LNCAP (cell line): ENCODE measurements around the gene ZNF236.

ENCODE experiments used
- TF ChIP-seq, protein P1 (sequence below): fragments of 450-650 bp; IDR thresholded peaks from 2 replicates; pipeline ENCODE4 v1.5.1; 2017; ENCODE audit warnings: mild to moderate bottlenecking

The ZNF236 gene

DNA sequence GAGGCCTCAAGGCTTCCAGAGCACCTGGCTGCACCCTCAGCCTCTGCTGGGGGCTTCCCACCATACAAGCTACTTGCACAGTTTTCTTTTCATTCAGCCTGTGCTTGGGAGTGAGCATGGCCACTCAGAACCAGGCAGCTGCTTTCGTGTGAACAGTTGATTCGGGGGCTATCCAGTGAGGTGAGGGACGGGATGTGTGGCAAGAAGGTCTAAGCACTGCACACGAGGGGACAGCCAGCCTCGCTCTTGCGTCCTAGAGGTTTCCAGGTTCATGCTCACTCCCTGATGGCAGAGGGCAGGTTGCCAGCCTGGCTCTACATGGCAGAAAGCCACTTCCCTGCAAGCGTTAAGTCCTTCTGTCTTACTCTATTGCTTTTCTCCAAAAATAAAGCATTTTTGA lies 164.0 kb downstream of the ZNF236 start:
- TF ChIP-seq, protein P1, sequence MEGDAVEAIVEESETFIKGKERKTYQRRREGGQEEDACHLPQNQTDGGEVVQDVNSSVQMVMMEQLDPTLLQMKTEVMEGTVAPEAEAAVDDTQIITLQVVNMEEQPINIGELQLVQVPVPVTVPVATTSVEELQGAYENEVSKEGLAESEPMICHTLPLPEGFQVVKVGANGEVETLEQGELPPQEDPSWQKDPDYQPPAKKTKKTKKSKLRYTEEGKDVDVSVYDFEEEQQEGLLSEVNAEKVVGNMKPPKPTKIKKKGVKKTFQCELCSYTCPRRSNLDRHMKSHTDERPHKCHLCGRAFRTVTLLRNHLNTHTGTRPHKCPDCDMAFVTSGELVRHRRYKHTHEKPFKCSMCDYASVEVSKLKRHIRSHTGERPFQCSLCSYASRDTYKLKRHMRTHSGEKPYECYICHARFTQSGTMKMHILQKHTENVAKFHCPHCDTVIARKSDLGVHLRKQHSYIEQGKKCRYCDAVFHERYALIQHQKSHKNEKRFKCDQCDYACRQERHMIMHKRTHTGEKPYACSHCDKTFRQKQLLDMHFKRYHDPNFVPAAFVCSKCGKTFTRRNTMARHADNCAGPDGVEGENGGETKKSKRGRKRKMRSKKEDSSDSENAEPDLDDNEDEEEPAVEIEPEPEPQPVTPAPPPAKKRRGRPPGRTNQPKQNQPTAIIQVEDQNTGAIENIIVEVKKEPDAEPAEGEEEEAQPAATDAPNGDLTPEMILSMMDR = no peak

DNA sequence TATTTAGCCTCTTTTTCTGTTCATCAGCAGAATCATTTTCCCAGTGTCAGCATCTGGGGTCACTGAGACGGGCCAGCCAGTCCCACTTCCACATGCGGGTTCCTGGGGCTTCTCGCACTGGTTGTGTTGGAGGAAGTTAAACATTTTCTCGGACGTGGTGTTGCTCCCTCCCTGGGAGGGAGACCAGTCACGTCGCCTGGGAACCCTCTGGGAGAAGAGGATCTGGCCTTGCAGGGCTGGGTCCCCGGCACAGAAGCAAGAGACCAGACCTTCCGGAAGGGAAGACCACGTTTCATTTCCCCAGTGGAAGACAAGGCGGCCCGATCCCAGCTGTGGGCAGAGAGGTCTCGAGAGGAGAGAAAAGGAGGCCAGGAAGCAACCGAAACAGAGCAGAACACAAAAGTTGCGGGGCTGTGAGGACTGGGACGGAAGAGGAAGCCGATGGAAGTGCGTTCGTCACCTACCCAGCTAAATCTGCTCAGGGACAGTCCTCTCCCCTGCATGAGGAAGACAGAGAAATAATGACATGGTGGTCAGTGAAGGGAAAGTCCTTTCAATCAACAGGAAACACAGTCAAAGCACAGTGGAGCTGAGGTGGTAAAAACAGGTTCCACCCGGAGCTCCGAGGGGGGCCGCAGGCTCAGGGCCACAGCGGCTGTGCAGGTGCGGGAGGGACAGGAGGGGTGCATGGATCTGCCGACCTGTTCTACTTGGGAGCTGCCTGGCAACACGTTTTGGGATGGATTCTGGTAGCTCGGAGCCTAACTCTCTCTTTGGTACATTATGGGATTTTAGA lies 165.9 kb downstream of the ZNF236 start:
- TF ChIP-seq, protein P1 = no peak

DNA sequence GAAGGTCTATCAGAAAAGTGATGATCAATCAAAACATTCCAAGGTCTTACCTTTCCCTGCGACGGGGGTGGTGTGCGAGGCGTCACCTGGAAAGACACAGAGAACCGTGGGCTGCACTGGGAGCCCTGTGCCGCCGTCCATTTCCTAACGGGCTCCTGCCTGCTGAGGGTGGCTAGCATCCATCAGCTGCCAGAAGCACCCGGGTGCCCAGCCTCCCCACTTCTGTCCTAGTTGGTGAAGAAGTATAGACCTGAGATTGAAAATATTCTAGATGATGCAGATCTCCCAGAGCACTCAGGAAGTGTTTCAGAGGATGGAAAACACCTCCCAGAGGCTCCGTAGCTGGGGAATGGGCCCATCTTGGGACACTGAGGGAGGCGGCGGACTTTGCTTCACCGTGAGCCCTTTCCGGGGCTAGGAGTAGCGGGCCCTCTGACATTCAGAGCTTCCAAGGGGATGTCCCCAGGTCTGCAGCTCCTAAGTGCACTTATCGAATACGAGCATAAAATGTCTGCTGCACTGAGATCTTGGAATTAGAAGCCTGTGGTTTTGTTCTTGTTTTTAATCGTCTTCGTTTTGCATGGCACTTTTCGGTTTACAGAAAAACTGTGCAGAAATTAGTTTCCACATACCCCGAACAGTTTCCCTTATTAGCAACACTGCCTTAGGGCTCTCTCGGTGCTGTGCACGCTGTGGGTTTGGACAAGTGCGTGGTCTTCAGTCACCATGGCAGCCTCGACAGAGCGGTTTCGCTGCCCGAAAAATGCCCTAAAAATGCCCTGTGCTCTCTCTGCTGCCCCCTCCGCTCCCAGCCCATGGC lies 166.7 kb downstream of the ZNF236 start:
- TF ChIP-seq, protein P1 = no peak

DNA sequence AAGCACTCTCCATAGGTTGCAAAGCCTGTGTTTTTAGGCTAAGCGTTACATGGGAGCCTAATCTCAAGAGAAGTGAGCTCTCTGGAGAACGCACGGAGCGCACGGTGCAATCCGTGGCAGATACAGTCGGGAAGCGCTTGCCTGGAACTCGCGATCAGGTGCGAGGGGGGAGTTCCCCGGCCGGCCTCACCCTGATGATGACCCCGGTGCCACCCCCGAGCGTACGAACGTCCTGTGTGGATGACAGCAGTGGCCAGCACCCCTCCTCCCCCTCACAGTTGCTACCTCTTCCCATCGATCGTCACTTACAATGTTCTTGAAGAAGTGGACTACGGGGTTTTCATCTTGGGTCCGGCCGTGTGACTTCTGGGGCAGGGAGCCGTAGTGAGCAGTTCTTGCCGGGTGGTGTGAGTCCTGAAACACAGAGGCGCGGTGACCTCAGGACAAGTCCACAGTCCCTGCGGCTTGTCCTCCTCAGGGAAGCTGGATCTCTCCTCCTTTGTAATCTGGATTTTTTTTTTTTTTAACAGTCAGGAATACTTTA lies 167.4 kb downstream of the ZNF236 start:
- TF ChIP-seq, protein P1 = no peak

DNA sequence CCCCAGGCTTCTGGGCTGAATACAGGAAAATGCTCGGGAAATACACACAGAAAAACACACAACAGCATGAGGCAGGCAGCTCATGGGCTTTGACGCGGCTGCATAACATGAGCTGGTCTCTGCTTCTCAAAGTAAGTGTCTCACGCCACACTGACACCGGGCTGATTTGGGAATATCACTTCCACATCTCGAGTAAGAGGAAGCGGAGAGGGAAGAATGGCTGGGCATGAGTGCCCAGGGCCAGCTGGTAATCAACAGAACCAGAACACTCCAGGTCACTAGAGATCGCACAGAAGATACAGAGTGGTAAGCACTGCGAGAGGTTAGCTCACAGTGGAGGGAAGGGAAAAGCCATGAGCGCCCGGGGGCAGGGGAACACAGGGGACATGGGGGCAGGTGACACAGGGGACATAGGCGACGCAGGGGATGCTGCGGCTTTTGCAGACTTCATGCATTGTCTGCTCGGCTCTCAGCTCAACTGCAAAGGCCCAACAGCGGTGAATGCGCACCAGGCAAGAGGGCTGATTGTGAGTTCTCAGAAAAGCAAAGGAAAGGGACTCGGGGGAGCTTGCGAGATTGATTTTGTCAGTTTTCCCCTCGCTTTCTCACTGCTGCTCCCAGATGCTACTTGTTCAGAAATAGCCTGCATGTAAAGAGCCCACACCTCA lies 168.8 kb downstream of the ZNF236 start:
- TF ChIP-seq, protein P1 = no peak

DNA sequence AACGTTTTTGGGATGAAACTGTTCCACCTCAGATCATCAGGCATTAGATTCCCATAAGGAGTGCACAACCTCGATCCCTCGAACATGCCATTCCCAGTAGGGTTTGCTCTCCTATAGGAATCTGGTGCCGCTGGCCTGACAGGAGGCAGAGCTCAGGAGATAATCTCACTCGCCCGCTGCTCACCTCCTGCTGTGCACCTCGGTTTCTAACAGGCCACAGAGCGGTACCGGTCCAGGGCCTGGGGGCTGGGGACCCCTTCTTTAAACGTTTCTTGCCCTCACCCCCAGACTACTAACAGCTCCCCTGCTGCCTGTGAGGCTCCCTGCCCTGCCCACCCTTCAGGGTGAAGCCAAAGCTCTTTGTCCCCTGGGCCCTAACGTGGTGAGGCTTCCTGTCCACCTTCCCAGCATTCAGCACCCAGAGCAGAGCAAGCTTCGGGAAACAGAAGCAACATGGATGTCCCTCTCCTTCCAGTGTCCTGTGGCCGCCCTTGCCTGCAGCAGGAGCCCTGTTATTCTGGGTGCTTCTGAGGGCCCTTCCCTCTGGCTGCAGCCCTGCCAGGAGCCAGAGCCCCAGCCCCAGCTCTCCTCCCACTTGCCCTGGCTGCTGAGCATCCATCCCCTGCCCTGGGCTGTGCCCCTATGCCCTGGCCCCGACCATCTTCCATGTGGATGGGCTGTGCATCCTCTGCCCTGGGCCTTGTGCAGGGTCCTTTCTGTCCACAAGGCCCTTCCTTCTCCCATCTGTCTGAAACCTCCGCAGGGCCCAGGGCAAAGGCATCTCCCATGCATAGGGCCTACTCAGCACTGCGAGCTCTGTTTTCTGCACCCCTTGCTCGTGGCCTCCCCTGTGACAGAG lies 170.1 kb downstream of the ZNF236 start:
- TF ChIP-seq, protein P1 = no peak

DNA sequence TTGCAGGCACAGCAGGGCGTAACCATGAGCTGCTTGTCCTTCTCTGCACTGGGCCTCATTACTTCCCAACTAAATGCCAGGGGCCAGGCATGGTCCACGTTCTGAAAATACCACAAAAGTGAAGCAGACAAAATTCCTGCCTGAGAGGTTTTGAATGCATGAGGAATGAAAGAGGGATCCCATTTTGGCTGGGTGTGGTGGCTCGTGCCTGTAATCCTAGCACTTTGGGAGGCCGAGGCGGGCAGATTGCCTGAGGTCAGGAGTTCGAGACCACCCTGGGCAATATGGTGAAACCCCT lies 170.7 kb downstream of the ZNF236 start:
- TF ChIP-seq, protein P1 = no peak
